KMS-11 (cell line): ENCODE data around the gene SHROOM3.

Experiments
- H2AFZ ChIP-seq: fragments of 200-600 bp; sonication (generic); 2 replicates; pipeline ENCODE4 v1.6.1; 2016; ENCODE audit warnings: antibody characterized with exemption, mixed run types, low read depth
- H3K27ac ChIP-seq: fragments of 200-600 bp; sonication (generic); 2 replicates; pipeline ENCODE4 v1.6.1; 2016; ENCODE audit warnings: mild to moderate bottlenecking, mixed run types
- H3K27me3 ChIP-seq: fragments of 200-600 bp; sonication (generic); 2 replicates; pipeline ENCODE4 v1.6.1; 2017; ENCODE audit warnings: mild to moderate bottlenecking, low read depth, mixed run types, moderate library complexity; ENCODE audit not compliant: insufficient read depth
- H3K36me3 ChIP-seq: fragments of 200-600 bp; sonication (generic); 2 replicates; pipeline ENCODE4 v1.6.1; 2017; ENCODE audit warnings: mild to moderate bottlenecking, mixed run types; ENCODE audit not compliant: insufficient read depth
- H3K4me1 ChIP-seq: fragments of 200-600 bp; sonication (generic); 2 replicates; pipeline ENCODE4 v1.6.1; 2016; ENCODE audit warnings: mild to moderate bottlenecking, low read depth, mixed run types; ENCODE audit not compliant: poor library complexity, severe bottlenecking
- H3K4me2 ChIP-seq: fragments of 200-600 bp; sonication (generic); 2 replicates; pipeline ENCODE4 v1.7.0; 2016; ENCODE audit warnings: mild to moderate bottlenecking, mixed run types
- H3K4me3 ChIP-seq: fragments of 200-600 bp; sonication (generic); IDR thresholded peaks from 2 replicates; pipeline ENCODE4 v1.6.1; 2017; ENCODE audit warnings: low read depth, low read length, mixed read lengths; ENCODE audit not compliant: insufficient read depth
- H3K79me2 ChIP-seq: fragments of 200-600 bp; sonication (generic); 2 replicates; pipeline ENCODE4 v1.6.1; 2016; ENCODE audit warnings: low read depth, mixed run types; ENCODE audit not compliant: insufficient read depth
- H3K9ac ChIP-seq: fragments of 200-600 bp; sonication (generic); 2 replicates; pipeline ENCODE4 v1.6.1; 2016; ENCODE audit warnings: mild to moderate bottlenecking, mixed run types
- H4K20me1 ChIP-seq: fragments of 200-600 bp; sonication (generic); 2 replicates; pipeline ENCODE4 v1.6.1; 2016; ENCODE audit warnings: mild to moderate bottlenecking, mixed run types; ENCODE audit not compliant: insufficient read depth
- CTCF ChIP-seq: fragments of 200-600 bp; sonication (generic); conservative IDR thresholded peaks from 2 replicates; pipeline ENCODE4 v1.6.1; 2017; ENCODE audit warnings: low read depth, mild to moderate bottlenecking, antibody characterized with exemption, low read length, moderate library complexity, mixed read lengths

Gene SHROOM3

GRCh38 chr4:76564123-76564915 lies 129.3 kb downstream of the SHROOM3 start:
- H4K20me1 ChIP-seq: no peaks in the 10 kb centered on the region
- TF ChIP-seq CTCF: no peak
- H3K4me1 ChIP-seq: peaks cover 30% of the 10 kb centered on the region
- no peak overlapping the region for H2AFZ ChIP-seq
- H3K27me3 ChIP-seq: no peaks in the 10 kb centered on the region
- no peaks in the 10 kb centered on the region for H3K36me3 ChIP-seq
- no peaks in the 10 kb centered on the region for H3K79me2 ChIP-seq
- no peak overlapping the region for H3K9ac ChIP-seq
- H3K4me2 ChIP-seq: no peak overlapping the region
- H3K4me3 ChIP-seq: no peak overlapping the region
- H3K27ac ChIP-seq: no peak overlapping the region

- Histone ChIP-seq H3K79me2 (no peaks in the 10 kb centered on the region), H2AFZ (no peak overlapping the region), H3K4me3 (no peak overlapping the region), H3K27ac (no peak overlapping the region), H4K20me1 (no peaks in the 10 kb centered on the region), H3K9ac (no peak overlapping the region), H3K4me1 (peaks cover 29% of the 10 kb centered on the region), H3K4me2 (no peak overlapping the region), H3K27me3 (no peaks in the 10 kb centered on the region), H3K36me3 (no peaks in the 10 kb centered on the region)
- no peak for TF ChIP-seq CTCF
Observed at GRCh38 chr4:76568262-76568661, 133.2 kb downstream of the SHROOM3 start.

GRCh38 chr4:76569225-76569624 lies 134.2 kb downstream of the SHROOM3 start:
- Histone ChIP-seq H4K20me1 (no peaks in the 10 kb centered on the region), H3K36me3 (no peaks in the 10 kb centered on the region), H3K4me1 (peaks cover 21% of the 10 kb centered on the region), H3K79me2 (no peaks in the 10 kb centered on the region), H2AFZ (no peak overlapping the region; the same call in 1 of the 2 replicates), H3K27me3 (no peaks in the 10 kb centered on the region), H3K9ac (no peak overlapping the region), H3K27ac (no peak overlapping the region; the same call in 1 of the 2 replicates), H3K4me3 (no peak overlapping the region), H3K4me2 (peak overlapping the region; percentile 55)
- no peak for TF ChIP-seq CTCF

- H3K79me2 ChIP-seq: no peaks in the 10 kb centered on the region
- H3K27ac ChIP-seq: peak overlapping the region; percentile 6; the same call in 1 of the 2 replicates
- H3K36me3 ChIP-seq: no peaks in the 10 kb centered on the region
- H4K20me1 ChIP-seq: no peaks in the 10 kb centered on the region
- H3K4me2 ChIP-seq: peak overlapping the region; percentile 55
- TF ChIP-seq CTCF: no peak
- H3K4me1 ChIP-seq: peaks cover 21% of the 10 kb centered on the region
- H3K4me3 ChIP-seq: no peak overlapping the region
- peak overlapping the region; percentile 11; the same call in 1 of the 2 replicates for H2AFZ ChIP-seq
- H3K27me3 ChIP-seq: no peaks in the 10 kb centered on the region
- no peak overlapping the region for H3K9ac ChIP-seq
Observed at GRCh38 chr4:76569706-76570105, 134.7 kb downstream of the SHROOM3 start.
